Activated CD4-positive, alpha-beta memory T cell treated with anti-CD3 and anti-CD28 coated beads for 36 hours (primary cell): ENCODE measurements around the gene COL5A2. TPM values are rescaled to one million over a fixed set of nuclear protein-coding genes. Genes with fewer than 3 reads are reported as not detected.

ENCODE experiments used
- CTCF ChIA-PET: fragments of 350-600 bp; sonication (Branson Sonifier 250); formaldehyde crosslinking; loops from one replicate; lab custom pipeline; 2021; ENCODE audit warnings: antibody characterized with exemption, inconsistent platforms; lab: Charles Lee
- POLR2A ChIA-PET: fragments of 350-600 bp; sonication (Branson Sonifier 250); formaldehyde crosslinking; loops from one replicate; lab custom pipeline; 2021; ENCODE audit warnings: antibody characterized with exemption; lab: Charles Lee
- DNase-seq: peaks from one replicate; pipeline ENCODE4 v3.0.0-alpha.2; 2020
- H3K27ac Mint-ChIP-seq: one replicate; pipeline ENCODE4 v1.8.0; 2021; ENCODE audit warnings: mixed read lengths
- H3K27me3 Mint-ChIP-seq: one replicate; pipeline ENCODE4 v1.8.0; 2021; ENCODE audit warnings: mixed read lengths
- H3K36me3 Mint-ChIP-seq: one replicate; pipeline ENCODE4 v1.8.0; 2021; ENCODE audit warnings: mixed read lengths
- H3K4me1 Mint-ChIP-seq: one replicate; pipeline ENCODE4 v1.8.0; 2021; ENCODE audit warnings: low read depth, mixed read lengths
- H3K4me3 Mint-ChIP-seq: one replicate; pipeline ENCODE4 v1.8.0; 2021; ENCODE audit warnings: mild to moderate bottlenecking, mixed read lengths
- H3K9me3 Mint-ChIP-seq: one replicate; pipeline ENCODE4 v1.8.0; 2021; ENCODE audit warnings: mixed read lengths
- intact Hi-C: fragments of 100-400 bp; cut with micrococcal nuclease; formaldehyde crosslinking; loops from one replicate; pipeline ENCODE4 v1.15.1; 2023
- total RNA-seq, 2 experiments: library from RNA; stranded (reverse); gene quantifications; one replicate each; pipeline ENCODE4 v1.2.3, GENCODE V29; 2021

COL5A2 gene
- total RNA-seq, 2 experiments from 2014 or later: 0.83 to 0.85 TPM

GRCh38 chr2:189088591-189089205, 90.9 kb downstream of the COL5A2 start:
- no peak for DNase-seq
- Mint-ChIP-seq H3K4me3 (no peak overlapping the region), H3K4me1 (peaks cover 7% of the 10 kb centered on the region), H3K36me3 (no peaks in the 10 kb centered on the region), H3K9me3 (no peaks in the 10 kb centered on the region), H3K27me3 (no peaks in the 10 kb centered on the region), H3K27ac (no peak overlapping the region)
- ChIA-PET POLR2A (no interaction called here), CTCF (no interaction called here)
- intact Hi-C loops: no loop called here

GRCh38 chr2:189086710-189087109, 92.9 kb downstream of the COL5A2 start:
- Mint-ChIP-seq H3K36me3 (no peaks in the 10 kb centered on the region), H3K27me3 (no peaks in the 10 kb centered on the region), H3K4me3 (no peak overlapping the region), H3K27ac (no peak overlapping the region), H3K9me3 (no peaks in the 10 kb centered on the region), H3K4me1 (peaks cover 7% of the 10 kb centered on the region)
- POLR2A ChIA-PET: no interaction called here
- no peak for DNase-seq
- intact Hi-C loops: no loop called here
- CTCF ChIA-PET: interaction anchor here (1.3 to 1.4 kb wide), 2 partner anchors 7 to 325 kb away, joined by 4 to 6 read pairs; no protein-coding TSS in a partner anchor

GRCh38 chr2:189086250-189086649, 93.3 kb downstream of the COL5A2 start:
- DNase-seq: no peak
- H3K9me3 Mint-ChIP-seq: no peaks in the 10 kb centered on the region
- no peak overlapping the region for H3K4me3 Mint-ChIP-seq
- ChIA-PET CTCF (interaction anchor here (1.3 to 1.4 kb wide), 2 partner anchors 8 to 326 kb away, joined by 4 to 6 read pairs; no protein-coding TSS in a partner anchor), POLR2A (no interaction called here)
- intact Hi-C loops: no loop called here
- no peaks in the 10 kb centered on the region for H3K36me3 Mint-ChIP-seq
- no peak overlapping the region for H3K27ac Mint-ChIP-seq
- H3K27me3 Mint-ChIP-seq: no peaks in the 10 kb centered on the region
- H3K4me1 Mint-ChIP-seq: peaks cover 7% of the 10 kb centered on the region

- intact Hi-C loops: no loop called here
- no peaks in the 10 kb centered on the region for H3K27me3 Mint-ChIP-seq
Measured at GRCh38 chr2:189083606-189084005, 96.0 kb downstream of the COL5A2 start.

GRCh38 chr2:189083106-189083505, 96.5 kb downstream of the COL5A2 start:
- H3K4me3 Mint-ChIP-seq: no peak overlapping the region
- no peaks in the 10 kb centered on the region for H3K4me1 Mint-ChIP-seq
- H3K27ac Mint-ChIP-seq: no peak overlapping the region
- DNase-seq: no peak
- intact Hi-C loops: no loop called here
- CTCF ChIA-PET: interaction anchor here (1.0 kb wide), 1 partner anchor 11 kb away, joined by 5 read pairs; no protein-coding TSS in a partner anchor
- H3K9me3 Mint-ChIP-seq: no peaks in the 10 kb centered on the region
- POLR2A ChIA-PET: no interaction called here
- no peaks in the 10 kb centered on the region for H3K36me3 Mint-ChIP-seq
- H3K27me3 Mint-ChIP-seq: no peaks in the 10 kb centered on the region

More at GRCh38 chr2:189083606-189084005, 96.0 kb downstream of the COL5A2 start:
- DNase-seq: no peak
- Mint-ChIP-seq H3K4me3 (no peak overlapping the region), H3K4me1 (no peaks in the 10 kb centered on the region), H3K9me3 (no peaks in the 10 kb centered on the region), H3K36me3 (no peaks in the 10 kb centered on the region), H3K27ac (no peak overlapping the region)
- POLR2A ChIA-PET: no interaction called here
- CTCF ChIA-PET: interaction anchor here (1.0 kb wide), 1 partner anchor 11 kb away, joined by 5 read pairs; no protein-coding TSS in a partner anchor

GRCh38 chr2:189082376-189082975, 97.1 kb downstream of the COL5A2 start:
- Mint-ChIP-seq H3K36me3 (no peaks in the 10 kb centered on the region), H3K27me3 (no peaks in the 10 kb centered on the region), H3K4me1 (no peaks in the 10 kb centered on the region), H3K9me3 (no peaks in the 10 kb centered on the region), H3K4me3 (no peak overlapping the region), H3K27ac (no peak overlapping the region)
- intact Hi-C loops: no loop called here
- POLR2A ChIA-PET: no interaction called here
- CTCF ChIA-PET: interaction anchor here (1.0 kb wide), 1 partner anchor 12 kb away, joined by 5 read pairs; no protein-coding TSS in a partner anchor
- no peak for DNase-seq

- H3K9me3 Mint-ChIP-seq: no peaks in the 10 kb centered on the region
- CTCF ChIA-PET: no interaction called here
- no peaks in the 10 kb centered on the region for H3K4me1 Mint-ChIP-seq
Measured at GRCh38 chr2:189076572-189076971, 103.0 kb downstream of the COL5A2 start.

GRCh38 chr2:189076120-189076519, 103.4 kb downstream of the COL5A2 start:
- H3K4me1 Mint-ChIP-seq: no peaks in the 10 kb centered on the region
- intact Hi-C loops: no loop called here
- H3K4me3 Mint-ChIP-seq: no peak overlapping the region
- ChIA-PET CTCF (no interaction called here), POLR2A (no interaction called here)
- no peak for DNase-seq
- no peaks in the 10 kb centered on the region for H3K27me3 Mint-ChIP-seq
- no peak overlapping the region for H3K27ac Mint-ChIP-seq
- no peaks in the 10 kb centered on the region for H3K36me3 Mint-ChIP-seq
- no peaks in the 10 kb centered on the region for H3K9me3 Mint-ChIP-seq

More at GRCh38 chr2:189076572-189076971, 103.0 kb downstream of the COL5A2 start:
- DNase-seq: no peak
- Mint-ChIP-seq H3K36me3 (no peaks in the 10 kb centered on the region), H3K27me3 (no peaks in the 10 kb centered on the region), H3K4me3 (no peak overlapping the region), H3K27ac (no peak overlapping the region)
- POLR2A ChIA-PET: no interaction called here
- intact Hi-C loops: no loop called here

GRCh38 chr2:189074506-189074905, 105.1 kb downstream of the COL5A2 start:
- Mint-ChIP-seq H3K27me3 (no peaks in the 10 kb centered on the region), H3K4me3 (no peak overlapping the region), H3K4me1 (no peaks in the 10 kb centered on the region), H3K27ac (no peak overlapping the region), H3K36me3 (no peaks in the 10 kb centered on the region), H3K9me3 (no peaks in the 10 kb centered on the region)
- CTCF ChIA-PET: no interaction called here
- POLR2A ChIA-PET: no interaction called here
- intact Hi-C loops: no loop called here
- no peak for DNase-seq

GRCh38 chr2:189072036-189072435, 107.5 kb downstream of the COL5A2 start:
- H3K4me1 Mint-ChIP-seq: no peaks in the 10 kb centered on the region
- no peaks in the 10 kb centered on the region for H3K9me3 Mint-ChIP-seq
- intact Hi-C loops: no loop called here
- ChIA-PET CTCF (no interaction called here), POLR2A (no interaction called here)
- H3K36me3 Mint-ChIP-seq: no peaks in the 10 kb centered on the region
- no peak overlapping the region for H3K27ac Mint-ChIP-seq
- DNase-seq: no peak
- no peaks in the 10 kb centered on the region for H3K27me3 Mint-ChIP-seq
- no peak overlapping the region for H3K4me3 Mint-ChIP-seq

GRCh38 chr2:189069855-189070619, 109.5 kb downstream of the COL5A2 start:
- no peaks in the 10 kb centered on the region for H3K36me3 Mint-ChIP-seq
- no peaks in the 10 kb centered on the region for H3K27me3 Mint-ChIP-seq
- H3K4me3 Mint-ChIP-seq: no peak overlapping the region
- CTCF ChIA-PET: no interaction called here
- no peaks in the 10 kb centered on the region for H3K4me1 Mint-ChIP-seq
- no peaks in the 10 kb centered on the region for H3K9me3 Mint-ChIP-seq
- no peak overlapping the region for H3K27ac Mint-ChIP-seq
- DNase-seq: no peak
- POLR2A ChIA-PET: no interaction called here
- intact Hi-C loops: no loop called here

- H3K4me1 Mint-ChIP-seq: no peaks in the 10 kb centered on the region
- CTCF ChIA-PET: no interaction called here
Measured at GRCh38 chr2:189066037-189066436, 113.5 kb downstream of the COL5A2 start.

More at GRCh38 chr2:189066037-189066436, 113.5 kb downstream of the COL5A2 start:
- H3K27me3 Mint-ChIP-seq: no peaks in the 10 kb centered on the region
- no peak for DNase-seq
- H3K27ac Mint-ChIP-seq: no peak overlapping the region
- no peak overlapping the region for H3K4me3 Mint-ChIP-seq
- H3K36me3 Mint-ChIP-seq: no peaks in the 10 kb centered on the region
- H3K9me3 Mint-ChIP-seq: no peaks in the 10 kb centered on the region
- POLR2A ChIA-PET: no interaction called here
- intact Hi-C loops: no loop called here
